Neural progenitor cell (in vitro differentiated cells): ENCODE measurements around the gene RPS15A.
"Not testable (repeated sequence)": the region's sequence is repeated elsewhere in the genome, so short reads cannot be mapped to it uniquely, and the experiment has no call there.

Source experiments
- CTCF ChIP-seq: fragments of 200-600 bp; sonication (generic); IDR thresholded peaks from 2 replicates; pipeline ENCODE4 v1.5.1; 2017; ENCODE audit warnings: antibody characterized with exemption, mild to moderate bottlenecking
- EZH2 ChIP-seq: fragments of 200-600 bp; sonication (generic); IDR thresholded peaks from 2 replicates; pipeline ENCODE4 v1.6.1; 2017; ENCODE audit warnings: antibody characterized with exemption, mild to moderate bottlenecking, moderate library complexity
- EZH2phosphoT487 ChIP-seq: fragments of 200-600 bp; sonication (generic); IDR thresholded peaks from 2 replicates; pipeline ENCODE4 v1.6.1; 2017; ENCODE audit warnings: antibody characterized with exemption

- TF ChIP-seq CTCF, EZH2, EZH2phosphoT487: not testable (repeated sequence)
These were observed 32.0 kb downstream of the RPS15A start for GRCh38 chr16:18757960-18758660.
